CD4-positive, alpha-beta T cell treated with Interferon alpha-2 for 1 hour (primary cell): ENCODE measurements around the gene NF2.

Source experiments
- DNase-seq, 2 donors: peaks; one replicate each; pipeline ENCODE4 v3.0.0-alpha.2; 2020 to 2022

Gene NF2

GRCh38 chr22:29633514-29634312, 30.3 kb downstream of the NF2 start:
- DNase-seq, result no peak

- DNase-seq, result no peak
Measured at GRCh38 chr22:29634847-29635246, 31.4 kb downstream of the NF2 start.

- DNase-seq, result peak in 1 of 2 donors; percentile 40
Measured at GRCh38 chr22:29635734-29636357, 32.4 kb downstream of the NF2 start.

- DNase-seq, result no peak
Measured at GRCh38 chr22:29636751-29637150, 33.3 kb downstream of the NF2 start.

GRCh38 chr22:29637181-29637580, 33.7 kb downstream of the NF2 start:
- no peak for DNase-seq

GRCh38 chr22:29638678-29639077, 35.2 kb downstream of the NF2 start:
- no peak for DNase-seq

GRCh38 chr22:29639096-29639495, 35.7 kb downstream of the NF2 start:
- no peak for DNase-seq

- DNase-seq, result no peak
Measured at GRCh38 chr22:29641042-29641699, 37.7 kb downstream of the NF2 start.

- DNase-seq, result no peak
Measured at GRCh38 chr22:29641700-29642330, 38.4 kb downstream of the NF2 start.

GRCh38 chr22:29642694-29643093, 39.3 kb downstream of the NF2 start:
- DNase-seq, result no peak

- DNase-seq, result no peak
Measured at GRCh38 chr22:29647954-29648737, 44.7 kb downstream of the NF2 start.

- DNase-seq, result no peak
Measured at GRCh38 chr22:29650370-29650769, 46.9 kb downstream of the NF2 start.

- DNase-seq, result no peak
Measured at GRCh38 chr22:29651652-29652051, 48.2 kb downstream of the NF2 start.

- DNase-seq, result no peak
Measured at GRCh38 chr22:29654420-29654819, 51.0 kb downstream of the NF2 start.

- DNase-seq, result no peak
Measured at GRCh38 chr22:29654882-29655281, 51.4 kb downstream of the NF2 start.

GRCh38 chr22:29658176-29658575, 54.7 kb downstream of the NF2 start:
- DNase-seq, result no peak

- DNase-seq, result no peak
Measured at GRCh38 chr22:29660021-29660420, 56.6 kb downstream of the NF2 start.

- no peak for DNase-seq
Measured at GRCh38 chr22:29661336-29661735, 57.9 kb downstream of the NF2 start.

GRCh38 chr22:29663180-29663821, 59.9 kb downstream of the NF2 start:
- no peak for DNase-seq

- DNase-seq, result no peak
Measured at GRCh38 chr22:29665486-29665885, 62.1 kb downstream of the NF2 start.

GRCh38 chr22:29668673-29669072, 65.2 kb downstream of the NF2 start:
- no peak for DNase-seq

- DNase-seq, result no peak
Measured at GRCh38 chr22:29670626-29671025, 67.2 kb downstream of the NF2 start.
